ENCODE results near the gene KIRREL3.

KIRREL3 gene

DNA sequence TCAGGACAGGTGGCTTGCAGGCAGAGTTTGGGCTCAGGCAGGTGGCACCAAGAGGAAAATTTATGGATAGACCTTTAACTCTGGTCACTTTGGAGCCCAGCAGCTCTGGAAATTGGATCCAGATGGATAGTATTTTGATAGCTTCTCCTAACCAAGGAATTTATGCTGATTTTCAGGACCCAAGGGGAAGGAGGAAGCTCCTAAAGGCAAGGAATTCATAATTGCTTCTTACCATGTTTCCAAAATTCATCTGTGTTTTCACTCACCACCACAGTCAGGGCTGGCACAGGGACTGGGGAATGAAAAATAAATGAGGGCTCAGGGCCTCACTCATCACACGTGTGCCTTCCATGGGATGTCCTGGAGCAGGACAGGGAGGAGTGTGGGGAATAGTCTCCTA, 327.3 kb downstream of the KIRREL3 start:
- TF ChIP-seq, protein P1, sequence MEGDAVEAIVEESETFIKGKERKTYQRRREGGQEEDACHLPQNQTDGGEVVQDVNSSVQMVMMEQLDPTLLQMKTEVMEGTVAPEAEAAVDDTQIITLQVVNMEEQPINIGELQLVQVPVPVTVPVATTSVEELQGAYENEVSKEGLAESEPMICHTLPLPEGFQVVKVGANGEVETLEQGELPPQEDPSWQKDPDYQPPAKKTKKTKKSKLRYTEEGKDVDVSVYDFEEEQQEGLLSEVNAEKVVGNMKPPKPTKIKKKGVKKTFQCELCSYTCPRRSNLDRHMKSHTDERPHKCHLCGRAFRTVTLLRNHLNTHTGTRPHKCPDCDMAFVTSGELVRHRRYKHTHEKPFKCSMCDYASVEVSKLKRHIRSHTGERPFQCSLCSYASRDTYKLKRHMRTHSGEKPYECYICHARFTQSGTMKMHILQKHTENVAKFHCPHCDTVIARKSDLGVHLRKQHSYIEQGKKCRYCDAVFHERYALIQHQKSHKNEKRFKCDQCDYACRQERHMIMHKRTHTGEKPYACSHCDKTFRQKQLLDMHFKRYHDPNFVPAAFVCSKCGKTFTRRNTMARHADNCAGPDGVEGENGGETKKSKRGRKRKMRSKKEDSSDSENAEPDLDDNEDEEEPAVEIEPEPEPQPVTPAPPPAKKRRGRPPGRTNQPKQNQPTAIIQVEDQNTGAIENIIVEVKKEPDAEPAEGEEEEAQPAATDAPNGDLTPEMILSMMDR (IDR thresholded peaks at IDR 0.05; ENCODE audit: low read depth, low read length), result no peak
- H3K4me3 ChIP-seq (ENCODE audit: low read depth, low read length), result no peak overlapping the region

DNA sequence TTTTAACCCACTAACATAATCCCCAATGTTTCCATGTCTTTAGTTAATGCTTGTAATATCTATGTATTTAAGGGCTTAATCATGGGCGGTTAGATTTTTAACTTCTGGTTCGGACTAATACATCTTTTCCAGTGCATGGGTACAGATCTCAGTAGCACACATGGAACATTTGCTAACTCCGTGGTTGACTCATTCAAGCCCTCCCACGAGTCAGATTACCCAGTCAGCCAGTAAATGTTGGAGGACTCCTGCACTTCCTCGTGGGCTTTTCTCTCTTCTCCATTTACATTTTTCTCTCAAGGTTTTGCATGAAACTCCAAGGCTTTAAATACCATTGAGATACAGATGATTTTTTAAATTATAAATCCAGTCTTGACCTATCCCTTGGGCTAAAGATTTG, 331.2 kb downstream of the KIRREL3 start:
- TF ChIP-seq, protein P1 (IDR thresholded peaks at IDR 0.05; ENCODE audit: low read depth, low read length), result no peak
- H3K4me3 ChIP-seq (ENCODE audit: low read depth, low read length), result no peak overlapping the region

DNA sequence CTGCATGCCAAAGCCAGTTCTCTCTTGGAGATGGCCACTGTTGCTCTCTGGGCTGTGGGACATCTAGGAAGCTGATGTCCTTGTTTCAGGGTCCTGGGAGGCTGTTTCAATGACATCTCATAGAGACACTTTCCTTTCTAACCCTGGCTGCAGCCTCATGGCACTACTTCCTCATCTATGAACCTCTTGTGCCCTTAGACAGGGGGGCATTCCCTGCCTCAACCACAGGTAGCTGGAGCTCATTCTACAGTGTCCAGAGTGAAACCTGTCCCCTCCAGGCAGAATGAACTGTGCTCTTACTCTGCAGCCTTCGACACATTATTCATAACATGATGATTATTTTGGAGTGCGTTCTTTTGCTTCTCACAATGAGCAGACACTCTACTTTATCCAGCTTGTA, 335.9 kb downstream of the KIRREL3 start:
- H3K4me3 ChIP-seq (ENCODE audit: low read depth, low read length), result no peak overlapping the region
- TF ChIP-seq, protein P1 (IDR thresholded peaks at IDR 0.05; ENCODE audit: low read depth, low read length), result no peak

DNA sequence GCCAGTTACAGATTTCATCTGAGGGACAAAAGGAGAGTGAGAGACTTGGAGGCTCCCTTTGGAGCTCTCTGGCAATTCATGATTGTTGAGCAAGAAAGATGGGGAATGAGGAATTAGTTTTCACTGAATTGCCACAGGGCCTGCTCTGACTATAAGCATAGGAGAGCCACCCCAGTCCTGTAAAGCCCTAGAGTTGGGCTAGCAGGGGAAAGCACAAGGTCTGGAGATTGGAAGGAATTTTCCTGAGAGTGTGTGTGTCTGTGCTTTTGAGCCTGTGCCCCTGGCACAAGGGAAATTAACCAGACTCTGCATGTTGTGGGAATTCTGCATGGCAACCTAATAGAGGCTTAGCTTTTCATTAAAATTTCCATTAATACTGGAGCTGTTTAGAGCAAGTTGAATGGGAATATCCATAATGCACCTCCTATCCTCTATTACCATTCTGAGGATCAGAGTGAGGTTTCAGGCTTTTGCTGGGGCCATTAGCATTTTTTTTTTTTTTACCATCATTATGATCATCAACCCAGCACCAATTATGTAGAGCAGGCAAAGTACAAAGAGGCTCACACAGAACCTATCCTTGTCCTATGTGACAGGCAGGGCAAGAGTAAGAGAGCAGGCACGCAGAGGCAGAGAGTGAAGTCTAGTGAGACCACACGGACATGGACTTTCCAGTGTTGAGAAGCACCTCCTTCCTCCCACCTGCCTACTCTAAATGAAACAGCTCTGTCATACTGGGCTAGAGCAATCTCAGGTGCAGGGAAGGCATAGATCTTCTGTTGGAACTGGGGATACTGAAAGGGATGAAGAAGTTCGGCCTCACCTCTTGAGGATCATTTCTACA, 336.6 kb downstream of the KIRREL3 start:
- no peak overlapping the region for H3K4me3 ChIP-seq (ENCODE audit: low read depth, low read length)
- TF ChIP-seq, protein P1 (IDR thresholded peaks at IDR 0.05; ENCODE audit: low read depth, low read length), result no peak

DNA sequence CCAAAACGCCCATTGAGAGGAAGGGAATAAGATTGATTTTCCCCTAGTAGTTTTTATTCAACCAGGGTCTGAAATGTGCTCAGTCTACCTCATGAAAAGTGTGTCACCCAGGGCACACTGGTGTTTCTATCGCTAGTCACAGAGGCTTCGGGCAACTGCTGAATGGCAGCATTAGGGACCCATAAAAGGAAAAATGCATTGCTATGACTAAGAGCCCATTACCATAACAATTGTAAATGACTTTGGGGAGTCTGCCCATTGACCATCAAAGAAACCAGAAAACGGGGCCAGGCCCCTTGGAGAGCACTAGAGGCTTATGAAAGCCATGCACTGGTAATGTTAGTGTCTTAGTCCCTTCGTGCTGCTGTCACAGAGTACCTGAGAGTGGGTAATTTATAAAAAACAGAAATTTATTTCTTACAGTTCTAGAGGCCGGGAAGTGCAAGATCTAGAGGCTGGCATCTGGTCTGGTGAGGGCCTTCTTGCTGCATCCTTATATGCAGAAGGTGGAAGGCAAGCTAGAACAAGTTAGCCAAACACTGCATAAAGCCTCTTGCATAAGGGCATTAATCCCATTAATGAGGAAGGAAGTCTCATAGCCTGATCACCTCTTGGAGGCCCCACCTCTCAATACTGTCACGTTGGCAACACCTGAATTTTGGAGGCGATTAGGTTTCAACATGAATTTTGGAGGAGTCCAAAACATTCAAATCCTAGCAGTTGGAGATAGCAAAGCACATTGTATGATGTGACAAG, 338.4 kb downstream of the KIRREL3 start:
- no peak overlapping the region for H3K4me3 ChIP-seq (ENCODE audit: low read depth, low read length)
- TF ChIP-seq, protein P1 (IDR thresholded peaks at IDR 0.05; ENCODE audit: low read depth, low read length), result no peak

DNA sequence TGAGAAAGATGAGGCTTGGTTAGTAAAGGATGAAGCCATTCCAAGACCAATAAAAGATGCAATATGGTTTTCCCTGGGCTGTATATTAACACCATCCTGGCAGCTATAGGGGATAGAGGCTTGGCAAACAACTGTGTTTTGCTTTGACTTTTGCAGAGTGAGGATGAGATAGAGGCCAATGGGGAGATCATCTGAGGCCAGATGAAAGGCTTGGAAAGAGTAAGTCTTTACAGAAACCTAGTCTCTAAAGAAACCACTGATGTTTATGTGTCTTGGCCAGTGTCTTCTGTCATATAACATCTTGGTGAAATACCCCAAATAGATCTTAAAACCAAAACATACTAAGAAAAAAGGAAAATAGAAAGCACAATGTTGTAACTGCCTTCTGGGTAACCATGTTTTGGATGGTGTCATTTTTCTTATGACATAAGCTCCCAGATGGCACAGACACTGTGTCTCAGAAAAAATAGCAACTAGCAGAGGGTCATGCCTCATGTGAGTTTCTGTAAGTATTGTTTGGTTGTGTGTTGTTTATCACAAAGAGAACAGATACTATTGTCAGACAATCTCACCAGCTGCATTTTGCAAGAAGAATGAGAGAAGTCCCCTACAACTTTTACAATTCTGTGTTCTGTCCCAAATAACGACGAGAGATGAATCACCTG, 339.7 kb downstream of the KIRREL3 start:
- H3K4me3 ChIP-seq (ENCODE audit: low read depth, low read length), result no peak overlapping the region
- TF ChIP-seq, protein P1 (IDR thresholded peaks at IDR 0.05; ENCODE audit: low read depth, low read length), result no peak

Data from WI38 (cell line).